Activated CD4-positive, alpha-beta T cell treated with anti-CD3 and anti-CD28 coated beads, Interleukin-2, amount 50 U/mL, for 1 hour (primary cell): ENCODE measurements around the gene ARAP3.
A peak's percentile ranks its signal among the peaks of the same experiment; 100 is the strongest.

Experiments used
- DNase-seq: peaks from one replicate; pipeline ENCODE4 v3.0.0-alpha.2; 2020

The ARAP3 gene

DNA sequence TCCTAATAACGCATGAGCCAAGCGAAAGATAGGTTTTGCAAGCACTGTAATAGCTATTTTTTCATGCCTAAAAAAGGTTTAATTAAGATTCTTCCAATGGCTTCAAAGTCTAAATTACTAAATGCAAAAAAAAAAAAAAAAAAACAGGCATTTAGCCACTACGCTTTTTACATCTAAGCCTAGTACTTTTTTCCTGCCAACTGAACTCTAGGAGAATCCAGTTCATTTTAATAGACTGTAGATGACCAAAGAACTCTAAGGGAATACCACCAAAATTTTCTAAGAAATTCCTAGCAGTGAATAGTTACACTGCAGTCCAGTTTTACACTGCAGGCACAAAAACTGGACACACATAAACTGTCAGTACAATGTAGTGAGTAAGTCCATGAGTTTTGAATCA is 73.0 kb downstream of the ARAP3 start:
- DNase-seq = no peak

DNA sequence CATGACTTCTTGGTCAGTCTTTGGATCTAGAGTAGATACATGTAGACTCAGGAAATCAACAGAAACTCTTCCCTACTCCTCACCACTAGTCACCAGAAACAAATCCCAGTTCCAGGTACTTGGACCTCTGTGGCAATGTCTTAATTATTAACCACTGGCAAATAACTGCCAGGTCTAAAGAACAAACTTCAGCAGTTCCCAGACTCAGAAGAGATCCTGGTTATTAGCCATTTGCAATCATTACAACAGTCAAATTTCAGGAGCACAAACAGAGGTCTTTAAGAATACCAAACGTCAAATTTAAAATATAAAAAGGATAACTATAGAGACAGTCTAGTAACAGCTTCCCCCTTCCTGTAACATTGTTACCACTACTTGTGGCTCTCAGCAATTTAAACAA is 73.5 kb downstream of the ARAP3 start:
- DNase-seq = no peak

DNA sequence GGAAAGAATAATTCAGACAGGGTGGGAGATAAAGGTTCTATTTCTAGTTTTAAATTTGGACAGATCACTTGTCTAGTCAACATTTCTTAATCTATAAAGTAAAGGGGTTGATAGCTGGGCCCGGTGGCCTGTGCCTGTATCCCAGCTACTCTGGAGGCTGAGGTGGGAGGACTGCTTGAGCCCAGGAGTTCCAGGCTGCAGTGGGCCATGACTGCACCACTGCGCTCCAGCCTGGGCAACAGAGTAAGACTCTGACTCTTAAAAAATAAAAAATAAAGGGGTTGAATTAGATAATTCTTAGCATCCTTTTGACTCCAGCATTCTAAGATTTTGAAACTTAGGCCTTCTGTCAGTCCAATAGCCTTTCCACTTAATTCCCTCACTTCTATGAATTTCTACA is 74.0 kb downstream of the ARAP3 start:
- no peak for DNase-seq

DNA sequence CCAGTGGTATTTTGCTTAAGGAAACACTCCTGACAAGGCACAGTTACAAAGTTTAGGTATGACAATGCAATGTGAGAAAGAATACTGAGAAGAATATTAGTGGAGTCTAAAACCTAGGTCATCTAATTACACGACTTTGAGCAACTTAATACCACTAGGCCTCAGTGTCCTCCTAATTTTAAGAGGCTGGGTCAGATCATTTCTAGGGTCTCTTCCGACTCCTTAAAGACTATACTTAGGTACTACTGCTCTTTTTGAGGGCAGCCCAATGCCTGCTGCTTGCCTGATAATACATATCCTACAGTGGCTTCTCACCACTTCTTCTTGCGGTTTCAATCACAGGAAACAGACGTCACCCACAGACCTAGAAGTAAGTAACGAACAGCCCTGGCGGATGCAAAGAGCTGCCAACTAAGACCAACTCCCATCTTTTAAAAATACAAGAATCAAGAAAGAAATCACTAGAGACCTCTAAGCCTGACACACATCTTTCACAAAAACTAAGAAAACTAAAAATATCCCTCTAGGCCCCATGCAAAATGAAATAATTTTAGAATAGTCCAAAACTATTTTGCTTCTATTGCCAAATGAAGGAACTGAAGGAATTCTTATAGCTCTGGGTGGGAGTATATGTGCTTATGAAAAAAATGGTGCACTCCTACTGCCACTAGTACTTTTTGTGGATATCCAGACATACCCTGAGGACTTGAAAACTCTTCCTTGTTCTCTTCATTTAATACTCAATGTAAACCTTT is 76.3 kb downstream of the ARAP3 start:
- DNase-seq = peak; percentile 57

DNA sequence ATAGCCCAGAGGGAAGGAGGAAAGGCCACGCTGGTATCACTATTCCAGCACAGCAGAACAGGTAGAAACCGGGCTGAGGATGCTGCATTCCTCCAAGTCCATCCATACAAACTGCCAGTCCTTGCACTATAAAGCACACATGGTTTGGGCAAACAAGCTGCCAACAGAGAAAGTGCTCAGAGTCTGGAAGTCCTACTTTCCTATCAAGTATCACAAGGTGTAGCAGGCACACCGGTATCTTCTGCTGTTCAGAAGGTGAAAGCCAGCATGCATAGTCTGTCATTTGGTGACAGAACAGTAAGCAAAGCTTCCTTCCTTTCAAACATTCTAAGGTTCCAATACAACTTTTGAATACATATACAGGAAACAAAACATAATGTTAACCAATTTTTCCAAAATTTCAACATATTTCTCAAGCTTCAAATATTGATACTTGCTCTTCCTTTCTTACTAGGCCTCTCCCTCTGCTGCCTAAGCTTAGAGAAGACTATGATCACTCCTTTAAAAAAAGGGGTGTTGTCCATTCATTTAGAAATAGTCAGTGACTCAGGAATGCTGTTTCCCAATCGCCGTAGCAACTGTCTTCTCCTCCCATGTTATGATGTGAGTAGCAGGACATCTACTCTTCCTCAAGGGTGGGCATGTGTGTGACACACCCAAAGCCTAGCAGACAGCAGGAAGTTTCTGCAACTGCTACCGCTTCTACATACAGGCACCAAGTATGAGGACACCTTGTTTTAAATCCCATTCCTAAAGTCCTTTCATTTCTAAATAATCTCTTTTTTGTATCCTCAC is 77.9 kb downstream of the ARAP3 start:
- DNase-seq = no peak
